ENCODE measurements around the gene RIPPLY1. TPM values are rescaled to one million over a fixed set of nuclear protein-coding genes. Genes with fewer than 3 reads are reported as not detected.

Gene RIPPLY1
- total RNA-seq, 1 donor from 2014 or later: not detected

GRCh38 chrX:106949366-106949765 is 46.2 kb upstream of the RIPPLY1 start:
- Mint-ChIP-seq H3K4me1 (no peaks in the 10 kb centered on the region), H3K27me3 (ENCODE audit: low read depth) (no peaks in the 10 kb centered on the region), H3K4me3 (no peak overlapping the region), H3K27ac (no peak overlapping the region), H3K9me3 (peaks cover 10% of the 10 kb centered on the region), H3K36me3 (no peaks in the 10 kb centered on the region)
- TF ChIP-seq, protein P1, sequence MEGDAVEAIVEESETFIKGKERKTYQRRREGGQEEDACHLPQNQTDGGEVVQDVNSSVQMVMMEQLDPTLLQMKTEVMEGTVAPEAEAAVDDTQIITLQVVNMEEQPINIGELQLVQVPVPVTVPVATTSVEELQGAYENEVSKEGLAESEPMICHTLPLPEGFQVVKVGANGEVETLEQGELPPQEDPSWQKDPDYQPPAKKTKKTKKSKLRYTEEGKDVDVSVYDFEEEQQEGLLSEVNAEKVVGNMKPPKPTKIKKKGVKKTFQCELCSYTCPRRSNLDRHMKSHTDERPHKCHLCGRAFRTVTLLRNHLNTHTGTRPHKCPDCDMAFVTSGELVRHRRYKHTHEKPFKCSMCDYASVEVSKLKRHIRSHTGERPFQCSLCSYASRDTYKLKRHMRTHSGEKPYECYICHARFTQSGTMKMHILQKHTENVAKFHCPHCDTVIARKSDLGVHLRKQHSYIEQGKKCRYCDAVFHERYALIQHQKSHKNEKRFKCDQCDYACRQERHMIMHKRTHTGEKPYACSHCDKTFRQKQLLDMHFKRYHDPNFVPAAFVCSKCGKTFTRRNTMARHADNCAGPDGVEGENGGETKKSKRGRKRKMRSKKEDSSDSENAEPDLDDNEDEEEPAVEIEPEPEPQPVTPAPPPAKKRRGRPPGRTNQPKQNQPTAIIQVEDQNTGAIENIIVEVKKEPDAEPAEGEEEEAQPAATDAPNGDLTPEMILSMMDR (IDR thresholded peaks at IDR 0.05; ENCODE audit: unreplicated experiment): no peak
- no peak for DNase-seq (ENCODE audit: low spot score in 2 of 2, unreplicated experiment in 2 of 2)

DNA sequence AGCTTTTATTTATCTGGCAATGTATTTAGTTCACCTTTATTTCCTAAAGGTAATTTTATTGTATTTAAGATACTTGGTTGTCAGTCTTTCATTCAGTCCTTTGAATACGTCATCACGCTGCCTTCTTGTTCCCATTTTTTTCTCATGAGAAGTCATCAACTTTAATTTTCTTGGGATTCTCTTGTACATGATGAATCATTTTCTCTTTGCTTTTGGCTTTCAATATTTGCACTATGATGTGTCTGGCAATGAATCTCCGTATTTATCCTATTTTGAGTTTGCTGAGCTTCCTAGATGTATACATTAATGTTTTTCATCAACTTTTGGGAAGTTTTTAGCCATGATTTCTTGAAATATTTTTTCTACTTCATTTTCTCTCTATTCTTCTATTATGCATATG is 45.5 kb upstream of the RIPPLY1 start:
- no peak for DNase-seq (ENCODE audit: low spot score in 2 of 2, unreplicated experiment in 2 of 2)
- TF ChIP-seq, protein P1 (IDR thresholded peaks at IDR 0.05; ENCODE audit: unreplicated experiment): no peak
- Mint-ChIP-seq H3K27ac (no peak overlapping the region), H3K4me3 (no peak overlapping the region), H3K36me3 (no peaks in the 10 kb centered on the region), H3K4me1 (no peaks in the 10 kb centered on the region), H3K27me3 (ENCODE audit: low read depth) (no peaks in the 10 kb centered on the region), H3K9me3 (peaks cover 10% of the 10 kb centered on the region)

GRCh38 chrX:106946464-106946863 is 43.3 kb upstream of the RIPPLY1 start:
- no peaks in the 10 kb centered on the region for H3K27me3 Mint-ChIP-seq (ENCODE audit: low read depth)
- peaks cover 14% of the 10 kb centered on the region for H3K9me3 Mint-ChIP-seq
- no peaks in the 10 kb centered on the region for H3K4me1 Mint-ChIP-seq
- TF ChIP-seq, protein P1 (IDR thresholded peaks at IDR 0.05; ENCODE audit: unreplicated experiment): no peak
- no peak overlapping the region for H3K27ac Mint-ChIP-seq
- no peak overlapping the region for H3K4me3 Mint-ChIP-seq
- peaks cover 9% of the 10 kb centered on the region for H3K36me3 Mint-ChIP-seq
- no peak for DNase-seq (ENCODE audit: low spot score in 2 of 2, unreplicated experiment in 2 of 2)

DNA sequence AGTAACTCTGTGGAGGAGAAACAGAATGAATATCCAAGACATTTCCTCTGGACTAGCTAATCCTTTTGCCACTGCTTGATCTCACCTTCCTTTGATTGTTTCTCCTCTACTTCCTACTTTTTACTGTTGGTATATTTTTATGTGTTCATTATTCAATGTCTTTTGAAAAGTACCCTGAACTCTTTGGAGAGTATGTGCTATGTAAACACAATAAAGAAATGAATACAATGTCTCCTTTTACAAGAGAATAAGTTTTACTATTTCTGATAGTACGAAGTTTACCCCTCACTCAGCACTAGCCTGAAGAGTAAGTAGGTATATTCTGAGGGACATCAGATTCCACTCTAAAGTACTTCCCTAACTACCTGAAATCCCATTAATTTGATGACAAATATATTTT is 36.9 kb upstream of the RIPPLY1 start:
- DNase-seq (ENCODE audit: low spot score in 2 of 2, unreplicated experiment in 2 of 2): no peak
- H3K36me3 Mint-ChIP-seq: peaks cover 9% of the 10 kb centered on the region
- no peak overlapping the region for H3K27ac Mint-ChIP-seq
- H3K27me3 Mint-ChIP-seq (ENCODE audit: low read depth): no peaks in the 10 kb centered on the region
- H3K4me1 Mint-ChIP-seq: no peaks in the 10 kb centered on the region
- TF ChIP-seq, protein P1 (IDR thresholded peaks at IDR 0.05; ENCODE audit: unreplicated experiment): no peak
- peaks cover 10% of the 10 kb centered on the region for H3K9me3 Mint-ChIP-seq
- H3K4me3 Mint-ChIP-seq: no peak overlapping the region

DNA sequence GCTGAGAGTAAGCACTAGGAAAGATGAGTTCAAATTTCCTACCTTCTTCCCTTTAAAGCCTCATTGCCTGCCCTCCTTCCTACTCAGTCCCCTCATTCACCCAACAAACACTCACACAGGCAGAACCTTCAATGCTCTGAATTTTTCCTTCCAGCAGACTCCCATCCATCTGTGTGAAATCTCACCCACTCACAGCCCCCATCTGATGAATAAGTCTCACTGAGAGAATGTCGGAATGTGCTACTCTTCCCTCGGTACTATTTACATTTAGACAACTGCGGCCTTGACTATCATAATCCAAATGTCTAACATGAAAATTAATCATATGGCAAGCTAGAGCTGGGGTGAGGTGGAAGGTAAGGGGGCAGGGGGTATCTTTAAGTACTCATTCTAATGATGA is 36.4 kb upstream of the RIPPLY1 start:
- no peak for DNase-seq (ENCODE audit: low spot score in 2 of 2, unreplicated experiment in 2 of 2)
- Mint-ChIP-seq H3K9me3 (peaks cover 5% of the 10 kb centered on the region), H3K4me3 (no peak overlapping the region), H3K4me1 (no peaks in the 10 kb centered on the region), H3K27me3 (ENCODE audit: low read depth) (no peaks in the 10 kb centered on the region), H3K36me3 (peaks cover 9% of the 10 kb centered on the region), H3K27ac (no peak overlapping the region)
- TF ChIP-seq, protein P1 (IDR thresholded peaks at IDR 0.05; ENCODE audit: unreplicated experiment): no peak

GRCh38 chrX:106936246-106936645 is 33.1 kb upstream of the RIPPLY1 start:
- TF ChIP-seq, protein P1 (IDR thresholded peaks at IDR 0.05; ENCODE audit: unreplicated experiment): no peak
- no peak overlapping the region for H3K4me3 Mint-ChIP-seq
- H3K27ac Mint-ChIP-seq: no peak overlapping the region
- no peaks in the 10 kb centered on the region for H3K36me3 Mint-ChIP-seq
- H3K27me3 Mint-ChIP-seq (ENCODE audit: low read depth): no peaks in the 10 kb centered on the region
- DNase-seq (ENCODE audit: low spot score in 2 of 2, unreplicated experiment in 2 of 2): no peak
- H3K9me3 Mint-ChIP-seq: no peaks in the 10 kb centered on the region
- peaks cover 5% of the 10 kb centered on the region for H3K4me1 Mint-ChIP-seq
